DND-41 (cell line): Measurements from ENCODE around the gene TMEM91.

Source experiments
- CTCF ChIP-seq: IDR thresholded peaks from 2 replicates; pipeline ENCODE4 v1.5.1; 2012; ENCODE audit warnings: borderline replicate concordance, low read length, moderate library complexity, mild to moderate bottlenecking; ENCODE audit not compliant: poor library complexity, severe bottlenecking; ENCODE audit errors: extremely low read depth
- EZH2 ChIP-seq: IDR thresholded peaks from 3 replicates; pipeline ENCODE4 v1.6.1; 2012; ENCODE audit warnings: borderline replicate concordance, low read depth, mild to moderate bottlenecking, moderate library complexity, low read length, inconsistent platforms; ENCODE audit not compliant: severe bottlenecking

- no peak for TF ChIP-seq CTCF
- TF ChIP-seq EZH2: no peak
These were observed 649 bp downstream of the TMEM91 start for GRCh38 chr19:41376998-41377365.
